Chondrocyte (in vitro differentiated cells): Measurements from ENCODE around the gene PLAAT4. TPM values are rescaled to one million over a fixed set of nuclear protein-coding genes. Genes with fewer than 3 reads are reported as not detected.

Source experiments
- DNase-seq: peaks from one replicate; pipeline ENCODE4 v3.0.0; 2021; ENCODE audit warnings: mixed read lengths, low spot score
- H3K27ac Mint-ChIP-seq: one replicate; pipeline ENCODE4 v1.8.0; 2021; ENCODE audit warnings: mild to moderate bottlenecking, moderate library complexity, mixed read lengths; ENCODE audit not compliant: unreplicated experiment
- H3K27me3 Mint-ChIP-seq: 2 replicates; pipeline ENCODE4 v1.8.0; 2021; ENCODE audit warnings: low read depth, mixed read lengths
- H3K36me3 Mint-ChIP-seq: 2 replicates; pipeline ENCODE4 v1.8.0; 2021; ENCODE audit warnings: low read depth, mixed read lengths
- H3K4me1 Mint-ChIP-seq: 2 replicates; pipeline ENCODE4 v1.8.0; 2021; ENCODE audit warnings: low read depth, mild to moderate bottlenecking, mixed read lengths
- H3K4me3 Mint-ChIP-seq: one replicate; pipeline ENCODE4 v1.8.0; 2021; ENCODE audit warnings: mild to moderate bottlenecking, moderate library complexity, mixed read lengths; ENCODE audit not compliant: unreplicated experiment
- H3K9me3 Mint-ChIP-seq: 2 replicates; pipeline ENCODE4 v1.8.0; 2021; ENCODE audit warnings: low read depth, mixed read lengths
- total RNA-seq: library from RNA; stranded (reverse); gene quantifications from 3 replicates; pipeline ENCODE4 v1.2.1, GENCODE V29; 2021
- TF ChIP-seq, protein P1 (sequence below): fragments of 200-600 bp; sonication (generic); IDR thresholded peaks from 2 replicates; pipeline ENCODE4 v1.5.0; 2021; ENCODE audit warnings: antibody characterized with exemption, mild to moderate bottlenecking, moderate library complexity

PLAAT4 gene
- total RNA-seq, 1 donor from 2014 or later: 1.8 TPM

DNA sequence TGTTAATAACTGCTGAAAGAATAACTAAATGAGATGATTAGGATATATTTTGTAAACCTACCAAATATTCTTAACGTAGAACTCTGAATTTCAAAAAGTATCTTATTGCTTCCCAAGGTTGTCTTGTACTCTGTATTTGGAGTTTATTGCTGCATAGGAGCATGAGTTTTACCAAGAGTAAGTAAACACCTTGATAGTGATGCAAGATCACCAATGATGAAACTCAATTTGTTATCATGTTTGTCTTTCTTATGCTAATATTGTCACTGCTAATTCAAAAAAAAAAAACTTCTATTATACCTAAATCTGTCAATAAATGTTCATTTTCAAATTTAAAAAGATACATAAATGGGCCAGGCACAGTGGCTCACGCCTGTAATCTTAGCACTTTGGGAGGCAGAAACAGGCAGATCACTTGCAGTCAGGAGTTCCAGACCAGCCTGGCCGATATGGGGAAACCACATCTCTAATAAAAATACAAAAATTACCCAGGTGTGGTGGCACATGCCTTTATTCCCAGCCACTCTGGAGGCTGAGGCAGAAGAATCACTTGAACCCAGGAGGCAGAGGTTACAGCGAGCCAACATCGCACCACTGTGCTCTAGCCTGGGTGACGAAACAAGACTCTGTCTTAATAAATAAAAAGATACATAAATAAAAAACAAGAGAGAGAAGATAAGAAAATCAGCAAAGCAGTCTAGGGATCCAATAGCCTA lies 50.0 kb downstream of the PLAAT4 start:
- H3K27me3 Mint-ChIP-seq: peaks cover 4% of the 10 kb centered on the region
- no peaks in the 10 kb centered on the region for H3K4me1 Mint-ChIP-seq
- no peak overlapping the region for H3K4me3 Mint-ChIP-seq
- H3K9me3 Mint-ChIP-seq: peaks cover 7% of the 10 kb centered on the region
- no peak overlapping the region for H3K27ac Mint-ChIP-seq
- TF ChIP-seq, protein P1, sequence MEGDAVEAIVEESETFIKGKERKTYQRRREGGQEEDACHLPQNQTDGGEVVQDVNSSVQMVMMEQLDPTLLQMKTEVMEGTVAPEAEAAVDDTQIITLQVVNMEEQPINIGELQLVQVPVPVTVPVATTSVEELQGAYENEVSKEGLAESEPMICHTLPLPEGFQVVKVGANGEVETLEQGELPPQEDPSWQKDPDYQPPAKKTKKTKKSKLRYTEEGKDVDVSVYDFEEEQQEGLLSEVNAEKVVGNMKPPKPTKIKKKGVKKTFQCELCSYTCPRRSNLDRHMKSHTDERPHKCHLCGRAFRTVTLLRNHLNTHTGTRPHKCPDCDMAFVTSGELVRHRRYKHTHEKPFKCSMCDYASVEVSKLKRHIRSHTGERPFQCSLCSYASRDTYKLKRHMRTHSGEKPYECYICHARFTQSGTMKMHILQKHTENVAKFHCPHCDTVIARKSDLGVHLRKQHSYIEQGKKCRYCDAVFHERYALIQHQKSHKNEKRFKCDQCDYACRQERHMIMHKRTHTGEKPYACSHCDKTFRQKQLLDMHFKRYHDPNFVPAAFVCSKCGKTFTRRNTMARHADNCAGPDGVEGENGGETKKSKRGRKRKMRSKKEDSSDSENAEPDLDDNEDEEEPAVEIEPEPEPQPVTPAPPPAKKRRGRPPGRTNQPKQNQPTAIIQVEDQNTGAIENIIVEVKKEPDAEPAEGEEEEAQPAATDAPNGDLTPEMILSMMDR: no peak
- no peak for DNase-seq
- H3K36me3 Mint-ChIP-seq: peaks cover 29% of the 10 kb centered on the region

DNA sequence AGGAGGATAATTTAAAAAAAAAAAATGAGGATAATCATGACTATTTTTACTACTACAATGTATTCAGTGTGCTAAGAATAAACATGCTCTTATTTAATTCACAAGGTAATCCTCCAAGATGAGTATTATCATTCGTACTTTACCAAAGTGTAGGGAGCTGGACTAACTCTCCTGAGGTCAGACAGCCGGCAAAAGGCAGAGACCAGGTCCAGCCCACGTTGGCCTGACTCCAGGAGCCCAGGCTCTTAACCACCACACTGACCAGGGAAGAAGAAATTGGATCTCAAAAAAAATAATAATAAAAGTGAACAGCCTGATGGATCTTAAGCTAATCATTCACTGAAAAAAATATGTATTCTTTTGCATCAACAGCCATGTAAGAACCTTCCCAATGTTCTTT lies 52.4 kb downstream of the PLAAT4 start:
- H3K9me3 Mint-ChIP-seq: no peaks in the 10 kb centered on the region
- H3K4me1 Mint-ChIP-seq: no peaks in the 10 kb centered on the region
- H3K27ac Mint-ChIP-seq: no peak overlapping the region
- peaks cover 4% of the 10 kb centered on the region for H3K27me3 Mint-ChIP-seq
- H3K36me3 Mint-ChIP-seq: peaks cover 25% of the 10 kb centered on the region
- H3K4me3 Mint-ChIP-seq: no peak overlapping the region
- DNase-seq: no peak
- TF ChIP-seq, protein P1: no peak

DNA sequence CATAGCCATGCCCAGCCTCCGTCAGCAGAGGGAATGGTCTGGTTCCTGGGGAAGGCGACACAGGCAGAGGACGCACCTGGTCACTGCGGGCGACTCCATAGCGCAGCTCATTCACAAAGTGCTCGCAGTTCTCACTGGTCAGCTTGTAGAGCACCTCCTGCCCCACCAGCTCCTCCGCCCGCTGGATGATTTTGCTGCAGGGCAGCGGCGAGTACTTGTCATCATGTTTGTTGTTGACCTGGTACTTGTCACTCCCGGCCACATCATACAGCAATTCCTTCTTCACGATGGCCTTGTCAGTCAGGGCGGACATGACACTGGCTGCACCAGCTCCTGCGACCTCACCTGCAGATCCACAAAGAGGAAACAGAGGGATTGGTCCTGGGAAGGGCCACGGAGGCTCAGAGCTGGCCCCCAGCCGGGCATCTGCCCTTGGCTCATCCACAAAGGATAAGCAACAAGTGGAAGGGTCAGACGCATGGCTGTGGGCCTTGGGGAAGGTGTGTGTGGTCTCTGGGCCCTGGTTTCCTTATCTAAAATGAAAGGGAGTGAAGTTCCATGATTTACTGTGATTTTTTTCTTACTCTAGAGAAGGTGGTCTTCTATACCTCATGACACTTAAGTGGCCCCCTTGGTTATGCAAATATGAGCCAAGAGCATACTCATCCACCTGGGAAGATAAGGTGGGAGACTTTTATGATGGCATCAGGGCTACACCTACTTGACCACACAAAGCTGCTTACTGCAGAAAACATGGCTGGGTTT lies 53.6 kb downstream of the PLAAT4 start:
- Mint-ChIP-seq H3K27me3 (peaks cover 4% of the 10 kb centered on the region), H3K36me3 (peaks cover 26% of the 10 kb centered on the region), H3K4me1 (no peaks in the 10 kb centered on the region), H3K4me3 (no peak overlapping the region), H3K27ac (no peak overlapping the region), H3K9me3 (no peaks in the 10 kb centered on the region)
- TF ChIP-seq, protein P1: no peak
- DNase-seq: no peak

DNA sequence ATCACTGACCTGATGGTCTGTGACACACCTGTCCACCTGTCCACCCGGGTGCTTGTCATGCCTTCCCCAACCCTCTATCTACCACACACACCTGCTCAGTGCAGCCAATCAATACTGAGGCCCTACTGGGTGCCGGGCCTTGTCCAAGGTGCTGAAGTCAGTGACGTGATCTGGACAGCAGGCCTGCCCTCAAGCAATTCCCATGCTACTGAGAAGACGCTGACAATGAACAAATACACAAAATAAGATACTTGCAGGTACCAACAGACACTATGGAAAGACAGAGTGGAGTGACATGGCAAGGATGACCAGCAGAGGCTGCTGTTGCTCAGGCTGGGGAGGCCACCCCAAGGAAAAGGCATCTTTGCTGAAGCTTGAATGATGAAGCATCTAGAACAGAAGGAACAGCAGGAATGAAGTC lies 56.4 kb downstream of the PLAAT4 start:
- H3K36me3 Mint-ChIP-seq: peaks cover 20% of the 10 kb centered on the region
- TF ChIP-seq, protein P1: peak; percentile 75
- no peak overlapping the region for H3K4me3 Mint-ChIP-seq
- DNase-seq: no peak
- H3K9me3 Mint-ChIP-seq: no peaks in the 10 kb centered on the region
- H3K4me1 Mint-ChIP-seq: peaks cover 5% of the 10 kb centered on the region
- H3K27me3 Mint-ChIP-seq: peaks cover 4% of the 10 kb centered on the region
- H3K27ac Mint-ChIP-seq: peak overlapping the region; percentile 53

DNA sequence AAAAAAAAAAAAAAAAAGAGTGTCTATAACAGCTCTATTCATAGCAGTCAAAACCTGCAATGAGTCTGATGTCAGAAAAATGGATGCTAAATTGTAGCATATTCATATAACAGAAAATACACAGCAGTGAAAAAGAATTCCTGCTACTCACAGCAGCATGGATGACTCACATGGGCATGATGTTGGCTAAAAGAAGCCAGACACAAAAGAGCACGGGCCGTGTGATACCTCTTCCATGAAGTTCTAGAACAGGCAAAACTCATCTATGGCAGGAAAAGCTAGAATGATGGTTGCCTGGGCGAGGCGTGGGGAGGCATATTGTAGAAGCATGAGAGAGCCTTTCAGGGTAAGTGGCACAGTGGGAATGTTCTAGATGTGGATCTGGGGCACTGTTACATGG lies 58.7 kb downstream of the PLAAT4 start:
- no peak for DNase-seq
- Mint-ChIP-seq H3K36me3 (peaks cover 16% of the 10 kb centered on the region), H3K27me3 (peaks cover 4% of the 10 kb centered on the region), H3K4me3 (no peak overlapping the region), H3K9me3 (no peaks in the 10 kb centered on the region), H3K27ac (peak overlapping the region; percentile 91), H3K4me1 (peaks cover 5% of the 10 kb centered on the region)
- TF ChIP-seq, protein P1: no peak

Other genes starting within 250 kb of the PLAAT4 start
- not detected in 3 replicates for gene SLC22A9, start 167.0 kb upstream of the PLAAT4 start, total RNA-seq
- 0.10 TPM in 1 of 3 replicates, not detected in the others for gene PLAAT5, start 45.6 kb upstream of the PLAAT4 start, total RNA-seq
- gene LGALS12, start 30.7 kb upstream of the PLAAT4 start, total RNA-seq: not detected in 3 replicates
- gene PLAAT2, start 26.6 kb downstream of the PLAAT4 start, total RNA-seq: not detected in 3 replicates
- 9.3 to 22.0 TPM (median 21.2 TPM) in 3 replicates for gene PLAAT3, start 77.6 kb downstream of the PLAAT4 start, total RNA-seq
- gene ATL3, start 134.6 kb downstream of the PLAAT4 start, total RNA-seq: 111 to 137 TPM (median 136 TPM) in 3 replicates
- gene RTN3, start 144.7 kb downstream of the PLAAT4 start, total RNA-seq: 88.0 to 88.5 TPM (median 88.5 TPM) in 3 replicates
- gene ZFTA, start 232.0 kb downstream of the PLAAT4 start, total RNA-seq: 28.6 to 34.6 TPM (median 34.2 TPM) in 3 replicates